Mesenchymal stem cell (in vitro differentiated cells and primary cell): ENCODE results near the gene BIVM.
A peak's percentile ranks its signal among the peaks of the same experiment; 100 is the strongest.

ENCODE experiments used
- DNase-seq: peaks from one replicate; pipeline ENCODE4 v3.0.0-alpha.2; 2013
- H2AFZ ChIP-seq: one replicate; pipeline ENCODE4 v1.6.1; 2013; ENCODE audit warnings: low read depth, mild to moderate bottlenecking, control low read depth, inconsistent platforms, low read length, moderate library complexity
- H2AK5ac ChIP-seq: 2 replicates; pipeline ENCODE4 v1.6.1; 2013; ENCODE audit warnings: low read length, moderate library complexity, mild to moderate bottlenecking, inconsistent platforms; ENCODE audit not compliant: severe bottlenecking
- H2BK120ac ChIP-seq: one replicate; pipeline ENCODE4 v1.6.1; 2013; ENCODE audit warnings: low read depth, mild to moderate bottlenecking, inconsistent platforms, low read length, moderate library complexity
- H2BK12ac ChIP-seq, 2 experiments: one replicate each; pipeline ENCODE4 v1.6.1; 2013; ENCODE audit warnings: inconsistent platforms in 2 of 2, low read length in 2 of 2, mild to moderate bottlenecking in 2 of 2, moderate library complexity in 2 of 2, control low read depth in 1 of 2
- H2BK15ac ChIP-seq: one replicate; pipeline ENCODE4 v1.6.1; 2013; ENCODE audit warnings: mild to moderate bottlenecking, low read depth, inconsistent platforms; ENCODE audit not compliant: poor library complexity, severe bottlenecking
- H2BK5ac ChIP-seq: 2 replicates; pipeline ENCODE4 v1.6.1; 2013; ENCODE audit warnings: low read depth, mild to moderate bottlenecking, low read length, control low read depth, inconsistent platforms; ENCODE audit not compliant: poor library complexity, severe bottlenecking
- H3K14ac ChIP-seq, 2 experiments: one replicate each; pipeline ENCODE4 v1.6.1; 2013; ENCODE audit warnings: inconsistent platforms in 2 of 2, low read length in 2 of 2, control low read depth in 1 of 2, mild to moderate bottlenecking in 1 of 2, moderate library complexity in 1 of 2
- H3K18ac ChIP-seq, 2 experiments: one replicate each; pipeline ENCODE4 v1.6.1; 2013; ENCODE audit warnings: inconsistent platforms in 2 of 2, low read length in 2 of 2, control low read depth in 1 of 2, low read depth in 1 of 2, mild to moderate bottlenecking in 1 of 2
- H3K23ac ChIP-seq, 2 experiments: one replicate each; pipeline ENCODE4 v1.6.1; 2013; ENCODE audit warnings: inconsistent platforms in 2 of 2, low read length in 2 of 2, mild to moderate bottlenecking in 2 of 2, moderate library complexity in 2 of 2, control low read depth in 1 of 2
- H3K27ac ChIP-seq: 2 replicates; pipeline ENCODE4 v1.5.1; 2013; ENCODE audit warnings: mild to moderate bottlenecking, moderate library complexity, low read length, control low read depth, inconsistent platforms; ENCODE audit not compliant: poor library complexity, severe bottlenecking
- H3K27me3 ChIP-seq, 2 experiments: 2 replicates each; pipeline versions ENCODE4 v1.6.1 to v1.7.0; 2013; ENCODE audit warnings: low read length in 2 of 2, mild to moderate bottlenecking in 2 of 2, moderate library complexity in 2 of 2, control low read depth in 1 of 2, inconsistent platforms in 1 of 2; ENCODE audit not compliant: control insufficient read depth in 1 of 2, insufficient read depth in 1 of 2
- H3K36me3 ChIP-seq, 2 experiments: 2 replicates each; pipeline versions ENCODE4 v1.6.1 to v1.7.0; 2013; ENCODE audit warnings: low read length in 2 of 2, control low read depth in 1 of 2, inconsistent platforms in 1 of 2, low read depth in 1 of 2, mild to moderate bottlenecking in 1 of 2; ENCODE audit not compliant: insufficient read depth in 2 of 2, control insufficient read depth in 1 of 2
- H3K4ac ChIP-seq, 2 experiments: one replicate each; pipeline ENCODE4 v1.6.1; 2013; ENCODE audit warnings: inconsistent platforms in 2 of 2, low read length in 2 of 2, mild to moderate bottlenecking in 2 of 2, moderate library complexity in 2 of 2, control low read depth in 1 of 2, low read depth in 1 of 2
- H3K4me1 ChIP-seq: 2 replicates; pipeline ENCODE4 v1.6.1; 2013; ENCODE audit warnings: low read depth, low read length, control low read depth; ENCODE audit not compliant: control insufficient read depth, insufficient read depth
- H3K4me2 ChIP-seq: 2 replicates; pipeline ENCODE4 v1.6.1; 2013; ENCODE audit warnings: low read length, mild to moderate bottlenecking, inconsistent platforms; ENCODE audit not compliant: poor library complexity, severe bottlenecking
- H3K4me3 ChIP-seq, 2 experiments: 2 replicates each; pipeline versions ENCODE4 v1.5.1 to v1.7.0; 2013; ENCODE audit warnings: low read length in 2 of 2, mild to moderate bottlenecking in 2 of 2, control low read depth in 1 of 2, low read depth in 1 of 2; ENCODE audit not compliant: insufficient read depth in 1 of 2
- H3K79me1 ChIP-seq: replicated peaks from 2 replicates; pipeline ENCODE4 v1.6.1; 2013; ENCODE audit warnings: mild to moderate bottlenecking, control low read depth, low read length, inconsistent platforms; ENCODE audit not compliant: poor library complexity, severe bottlenecking
- H3K9ac ChIP-seq: 2 replicates; pipeline ENCODE4 v1.7.0; 2013; ENCODE audit warnings: mild to moderate bottlenecking, low read length, moderate library complexity
- H3K9me3 ChIP-seq: 2 replicates; pipeline ENCODE4 v1.7.0; 2013; ENCODE audit warnings: mild to moderate bottlenecking, low read length; ENCODE audit not compliant: control insufficient read depth
- H4K8ac ChIP-seq: one replicate; pipeline ENCODE4 v1.6.1; 2013; ENCODE audit warnings: inconsistent platforms, mild to moderate bottlenecking, low read length, moderate library complexity
- H4K91ac ChIP-seq: one replicate; pipeline ENCODE4 v1.6.1; 2013; ENCODE audit warnings: mild to moderate bottlenecking, low read length, inconsistent platforms
- WGBS: methylation state at CpG from one replicate; pipeline ENCODE4 v1.1.7; 2013; ENCODE audit warnings: mixed read lengths; 5-methylcytosine and 5-hydroxymethylcytosine counted together

The BIVM gene

GRCh38 chr13:102800145-102801041 is 1.5 kb downstream of the BIVM start:
- Histone ChIP-seq H2BK12ac (no peak overlapping the region), H2AK5ac (peak overlapping the region; percentile 49), H2BK15ac (peak overlapping the region; percentile 80), H3K27me3 (no peaks in the 10 kb centered on the region), H3K4me1 (peaks cover 11% of the 10 kb centered on the region), H3K4me3 (peak overlapping the region; percentile 79 to 98), H3K4me2 (peak overlapping the region; percentile 83), H3K36me3 (peaks cover 9 to 11% of the 10 kb centered on the region in 2 experiments), H3K14ac (peak overlapping the region in 1 of 2 experiments; percentile 83), H3K18ac (peak overlapping the region; percentile 67 to 92), H2BK5ac (peak overlapping the region; percentile 98), H4K8ac (peak overlapping the region; percentile 93), H3K9ac (peak overlapping the region; percentile 90), H2AFZ (peak overlapping the region; percentile 93), H3K79me1 (peaks cover under 1% of the 10 kb centered on the region), H3K23ac (peak overlapping the region in 1 of 2 experiments; percentile 73), H2BK120ac (peak overlapping the region; percentile 64), H3K9me3 (no peaks in the 10 kb centered on the region), H3K4ac (peak overlapping the region; percentile 65 to 74), H3K27ac (peak overlapping the region; percentile 90), H4K91ac (peak overlapping the region; percentile 90)
- 2% methylated on average over 60 of the region's 81 CpGs for WGBS
- peak; percentile 84 for DNase-seq

DNA sequence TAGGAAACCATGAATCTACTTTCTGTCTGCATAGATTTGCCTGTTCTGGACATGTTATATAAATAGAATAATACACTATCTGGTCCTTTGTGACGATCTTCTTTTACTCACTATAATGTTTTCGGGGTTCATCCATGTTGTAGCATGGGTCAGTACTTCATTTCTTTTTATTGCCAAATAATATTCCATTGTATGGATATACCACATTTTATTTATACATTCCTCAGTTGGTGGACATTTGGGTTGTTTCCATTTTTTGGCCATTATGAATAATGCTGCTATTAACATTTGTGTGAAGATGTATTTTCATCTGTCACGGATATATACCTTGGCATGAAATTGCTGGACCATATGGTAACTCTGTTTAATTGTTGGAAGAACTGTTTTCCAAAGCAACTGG is 6.8 kb downstream of the BIVM start:
- H3K27ac ChIP-seq, result no peak overlapping the region
- H3K18ac ChIP-seq, result no peak overlapping the region

DNA sequence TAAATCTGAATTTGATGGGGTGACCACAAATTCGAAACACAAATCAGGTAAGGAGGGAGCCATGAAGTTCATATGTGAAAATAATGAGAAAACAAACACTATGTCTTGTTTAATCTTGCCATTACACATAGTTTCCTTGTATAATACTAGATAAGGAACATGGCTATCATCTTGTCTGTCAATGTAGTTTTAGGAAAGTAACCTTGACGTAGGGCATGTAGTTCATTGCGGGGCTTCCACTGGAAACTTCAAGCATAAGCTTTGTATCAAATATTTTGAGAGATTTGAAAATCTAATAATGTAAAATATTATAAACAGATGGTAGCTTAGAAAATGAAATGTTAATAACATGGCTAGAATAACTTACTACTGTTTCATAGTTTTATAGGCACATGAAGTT is 8.8 kb downstream of the BIVM start:
- H2BK15ac ChIP-seq, result no peak overlapping the region
- H3K14ac ChIP-seq, result no peak overlapping the region
- H3K23ac ChIP-seq, result no peak overlapping the region
- no peak overlapping the region for H4K91ac ChIP-seq
- H3K4me3 ChIP-seq, result no peak overlapping the region
- H3K27me3 ChIP-seq, result no peaks in the 10 kb centered on the region
- no peaks in the 10 kb centered on the region for H3K79me1 ChIP-seq
- H3K27ac ChIP-seq, result no peak overlapping the region
- no peak overlapping the region for H2AK5ac ChIP-seq
- 100% methylated on average over 2 of the region's 3 CpGs for WGBS
- no peak overlapping the region for H3K4ac ChIP-seq
- peaks cover 14 to 53% of the 10 kb centered on the region in 2 experiments for H3K36me3 ChIP-seq
- H3K4me2 ChIP-seq, result no peak overlapping the region
- no peak overlapping the region for H3K18ac ChIP-seq
- no peak overlapping the region for H2BK5ac ChIP-seq
- DNase-seq, result no peak
- H2BK120ac ChIP-seq, result no peak overlapping the region
- peaks cover 13% of the 10 kb centered on the region for H3K9me3 ChIP-seq
- H3K4me1 ChIP-seq, result peaks cover 4% of the 10 kb centered on the region
- no peak overlapping the region for H4K8ac ChIP-seq
- no peak overlapping the region for H2BK12ac ChIP-seq
- no peak overlapping the region for H2AFZ ChIP-seq
- H3K9ac ChIP-seq, result no peak overlapping the region

More for the DNA sequence above, 6.8 kb downstream of the BIVM start:
- H3K79me1 ChIP-seq, result no peaks in the 10 kb centered on the region
- no peak for DNase-seq
- H3K36me3 ChIP-seq, result peaks cover 12 to 43% of the 10 kb centered on the region in 2 experiments
- H4K91ac ChIP-seq, result no peak overlapping the region
- no peak overlapping the region for H3K4ac ChIP-seq
- H2BK5ac ChIP-seq, result no peak overlapping the region
- H3K9ac ChIP-seq, result no peak overlapping the region
- peaks cover 6% of the 10 kb centered on the region for H3K4me1 ChIP-seq
- no peak overlapping the region for H2AFZ ChIP-seq
- peaks cover 6% of the 10 kb centered on the region for H3K9me3 ChIP-seq
- no peak overlapping the region for H3K23ac ChIP-seq
- no peak overlapping the region for H2BK120ac ChIP-seq
- no peak overlapping the region for H3K4me3 ChIP-seq
- 100% methylated on average over 1 of the region's 3 CpGs for WGBS
- no peak overlapping the region for H2BK12ac ChIP-seq
- no peak overlapping the region for H3K4me2 ChIP-seq
- no peak overlapping the region for H2BK15ac ChIP-seq
- H4K8ac ChIP-seq, result no peak overlapping the region
- H3K27me3 ChIP-seq, result no peaks in the 10 kb centered on the region
- no peak overlapping the region for H3K14ac ChIP-seq
- no peak overlapping the region for H2AK5ac ChIP-seq

DNA sequence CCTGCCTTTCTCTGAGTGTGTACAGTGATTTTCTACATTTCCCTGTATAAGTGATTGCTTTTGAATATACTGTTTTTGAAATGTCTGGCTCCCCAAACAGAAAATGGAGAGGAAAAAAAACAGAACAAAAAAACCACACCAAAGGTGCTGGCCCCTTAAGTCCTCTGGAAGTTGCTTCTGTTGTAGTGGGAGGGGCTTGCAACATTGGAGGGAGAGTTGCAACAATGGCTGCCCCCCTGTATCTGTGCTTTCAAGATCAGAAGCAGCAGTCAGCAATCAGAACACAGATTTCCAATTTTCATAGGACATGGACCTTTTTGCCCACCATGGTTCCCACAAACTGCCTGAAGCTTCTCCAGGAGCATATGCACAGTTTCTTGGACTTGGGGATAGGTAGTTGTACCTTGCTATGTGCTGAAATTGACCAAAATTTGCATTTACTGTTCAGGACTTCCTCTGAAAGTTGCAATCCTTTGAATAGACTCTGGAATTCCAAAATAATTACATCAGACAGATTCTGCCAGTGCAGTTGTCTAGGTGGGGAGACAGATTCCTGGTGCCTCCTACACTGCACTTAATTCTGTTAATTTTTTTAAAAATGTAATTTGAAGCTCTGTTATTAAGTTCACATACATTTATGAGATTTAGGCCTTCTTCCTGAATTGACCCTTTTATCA is 13.8 kb downstream of the BIVM start:
- H3K4me1 ChIP-seq, result peaks cover 8% of the 10 kb centered on the region
- H2BK5ac ChIP-seq, result peak overlapping the region; percentile 91
- peak overlapping the region; percentile 93 for H3K27ac ChIP-seq
- H3K4me3 ChIP-seq, result no peak overlapping the region
- no peak overlapping the region for H3K4ac ChIP-seq
- peak overlapping the region; percentile 76 for H2AK5ac ChIP-seq
- no peak overlapping the region for H3K14ac ChIP-seq
- no peak overlapping the region for H2BK120ac ChIP-seq
- no peaks in the 10 kb centered on the region for H3K79me1 ChIP-seq
- H3K18ac ChIP-seq, result no peak overlapping the region
- peak overlapping the region; percentile 82 for H2AFZ ChIP-seq
- H3K23ac ChIP-seq, result no peak overlapping the region
- H3K9ac ChIP-seq, result peak overlapping the region; percentile 8
- no peak overlapping the region for H2BK12ac ChIP-seq
- no peak overlapping the region for H4K91ac ChIP-seq
- peaks cover 7 to 50% of the 10 kb centered on the region in 2 experiments for H3K36me3 ChIP-seq
- H4K8ac ChIP-seq, result peak overlapping the region; percentile 3
- peak; percentile 33 for DNase-seq
- H3K9me3 ChIP-seq, result peaks cover 13% of the 10 kb centered on the region
- H3K27me3 ChIP-seq, result no peaks in the 10 kb centered on the region
- peak overlapping the region; percentile 65 for H3K4me2 ChIP-seq
- H2BK15ac ChIP-seq, result no peak overlapping the region
